Esophagus squamous epithelium (tissue), 5 donors: ENCODE data around the gene KCNQ1. TPM values are rescaled to one million over a fixed set of nuclear protein-coding genes. Genes with fewer than 3 reads are reported as not detected.

Source experiments
- DNase-seq: peaks from one replicate; lab custom pipeline; 2025; lab: John Stamatoyannopoulos, UW
- H3K27ac ChIP-seq, 4 donors: fragments of 200-600 bp; sonication (generic); one replicate each; pipeline ENCODE4 v1.5.1; 2016 to 2019; ENCODE audit warnings: mild to moderate bottlenecking in 1 of 4
- H3K27me3 ChIP-seq, 4 donors: fragments of 200-600 bp; sonication (generic); 1 replicate in 3 of 4; 2 replicates in 1 of 4; pipeline versions ENCODE4 v1.5.1 to v1.6.0; 2017 to 2021; ENCODE audit warnings: antibody characterized with exemption in 1 of 4
- H3K36me3 ChIP-seq, 3 donors: fragments of 200-600 bp; sonication (generic); one replicate each; pipeline ENCODE4 v1.5.1; 2016 to 2019
- H3K4me1 ChIP-seq, 3 donors: fragments of 200-600 bp; sonication (generic); one replicate each; pipeline ENCODE4 v1.5.1; 2017 to 2019
- H3K4me3 ChIP-seq, 4 donors: fragments of 200-600 bp; sonication (generic); 1 replicate in 3 of 4; 2 replicates in 1 of 4; pipeline ENCODE4 v1.5.1; 2016 to 2019; ENCODE audit warnings: mild to moderate bottlenecking in 2 of 4, moderate library complexity in 1 of 4
- H3K9me3 ChIP-seq, 3 donors: fragments of 200-600 bp; sonication (generic); one replicate each; pipeline ENCODE4 v1.5.1; 2016 to 2019
- POLR2A ChIP-seq, 4 donors: fragments of 450-650 bp; IDR thresholded peaks; one replicate each; pipeline ENCODE4 v1.6.1; 2017; ENCODE audit warnings: antibody characterized with exemption in 4 of 4, mild to moderate bottlenecking in 4 of 4, moderate library complexity in 3 of 4
- WGBS, 2 donors: methylation state at CpG; one replicate each; pipeline ENCODE4 v1.1.5; 2018; 5-methylcytosine and 5-hydroxymethylcytosine counted together
- intact Hi-C: fragments of 100-400 bp; cut with DNase I; formaldehyde crosslinking; loops from one replicate; pipeline ENCODE4 v1.15.0; 2022
- total RNA-seq, 4 donors: library from RNA; depleted of rRNA; stranded (reverse); fragments of >200 nt; gene quantifications; one replicate each; pipeline ENCODE4 v1.1.0, GENCODE V29; 2016
- TF ChIP-seq, protein P1 (sequence below), 6 experiments: fragments of 450-650 bp in 4 of 6; fragments of 200-600 bp in 2 of 6; sonication (generic) in 2 of 6; IDR thresholded peaks; one replicate each; pipeline ENCODE4 v1.5.1; 2016 to 2019; ENCODE audit warnings: antibody characterized with exemption in 6 of 6, mild to moderate bottlenecking in 4 of 6, moderate library complexity in 4 of 6
- donor health status: DM: yes; HTN: yes; CAD: no.

Gene KCNQ1
- total RNA-seq, 4 donors from 2014 or later = 0.61 to 3.1 (median 0.72) TPM

DNA sequence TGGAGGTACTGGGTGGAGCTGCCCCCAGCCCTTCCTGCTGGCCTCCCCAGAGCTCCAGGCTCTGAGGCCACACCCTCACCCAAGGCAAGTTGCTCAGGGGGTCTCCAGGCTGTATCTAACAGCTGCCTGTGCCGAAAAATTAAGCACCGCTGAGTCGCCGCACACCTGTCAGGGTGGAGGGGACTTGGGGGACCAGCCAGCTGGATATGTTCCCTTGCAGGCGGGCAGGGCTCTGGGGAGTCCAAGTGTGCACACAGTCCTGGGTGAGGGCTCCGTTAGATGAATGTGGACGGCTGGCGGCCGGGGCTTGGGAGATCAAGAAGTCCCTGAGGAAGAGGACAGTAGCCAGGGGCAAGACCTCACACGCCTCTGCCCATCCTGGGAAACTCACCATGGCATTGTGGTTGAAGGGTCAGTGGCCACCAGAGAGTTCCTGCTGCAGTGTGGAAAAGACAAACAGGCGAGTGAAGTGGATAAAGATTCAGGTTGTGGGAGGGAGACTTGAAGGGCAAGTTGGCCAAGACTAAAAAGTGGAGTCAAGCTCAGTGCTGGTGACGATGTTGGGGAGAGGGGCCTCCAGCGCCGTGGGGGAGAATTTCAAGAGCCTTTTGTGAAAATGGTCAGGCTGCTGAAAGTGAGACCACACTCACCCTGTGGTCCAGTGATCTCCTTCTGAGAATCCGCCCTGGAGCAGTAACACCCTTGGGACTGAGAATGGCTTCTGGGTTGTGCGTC, 371.1 kb downstream of the KCNQ1 start:
- TF ChIP-seq, protein P1, sequence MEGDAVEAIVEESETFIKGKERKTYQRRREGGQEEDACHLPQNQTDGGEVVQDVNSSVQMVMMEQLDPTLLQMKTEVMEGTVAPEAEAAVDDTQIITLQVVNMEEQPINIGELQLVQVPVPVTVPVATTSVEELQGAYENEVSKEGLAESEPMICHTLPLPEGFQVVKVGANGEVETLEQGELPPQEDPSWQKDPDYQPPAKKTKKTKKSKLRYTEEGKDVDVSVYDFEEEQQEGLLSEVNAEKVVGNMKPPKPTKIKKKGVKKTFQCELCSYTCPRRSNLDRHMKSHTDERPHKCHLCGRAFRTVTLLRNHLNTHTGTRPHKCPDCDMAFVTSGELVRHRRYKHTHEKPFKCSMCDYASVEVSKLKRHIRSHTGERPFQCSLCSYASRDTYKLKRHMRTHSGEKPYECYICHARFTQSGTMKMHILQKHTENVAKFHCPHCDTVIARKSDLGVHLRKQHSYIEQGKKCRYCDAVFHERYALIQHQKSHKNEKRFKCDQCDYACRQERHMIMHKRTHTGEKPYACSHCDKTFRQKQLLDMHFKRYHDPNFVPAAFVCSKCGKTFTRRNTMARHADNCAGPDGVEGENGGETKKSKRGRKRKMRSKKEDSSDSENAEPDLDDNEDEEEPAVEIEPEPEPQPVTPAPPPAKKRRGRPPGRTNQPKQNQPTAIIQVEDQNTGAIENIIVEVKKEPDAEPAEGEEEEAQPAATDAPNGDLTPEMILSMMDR (IDR thresholded peaks at IDR 0.05) = no peak
- TF ChIP-seq POLR2A (IDR thresholded peaks at IDR 0.05) = no peak
- no peak for DNase-seq
- H3K36me3 ChIP-seq = no peaks in the 10 kb centered on the region
- H3K27ac ChIP-seq = no peak overlapping the region
- WGBS, 2 donors = 85 to 87% methylated on average over 12 to 16 of the region's 16 CpGs
- intact Hi-C loops = no loop called here
- H3K27me3 ChIP-seq = no peaks in the 10 kb centered on the region
- H3K4me1 ChIP-seq = peaks cover 11 to 35% (median 19%) of the 10 kb centered on the region in 3 donors
- H3K9me3 ChIP-seq = peaks cover 0 to 30% (median 22%) of the 10 kb centered on the region in 3 donors
- H3K4me3 ChIP-seq = no peak overlapping the region

GRCh38 chr11:2816523-2816922, 371.7 kb downstream of the KCNQ1 start:
- 74 to 100% methylated on average over 1 to 2 of the region's 2 CpGs for WGBS, 2 donors
- H3K36me3 ChIP-seq = no peaks in the 10 kb centered on the region
- H3K4me1 ChIP-seq = peaks cover 11 to 29% (median 14%) of the 10 kb centered on the region in 3 donors
- peak overlapping the region in 2 of 4 donors; percentile 22 to 59 for H3K27ac ChIP-seq
- H3K4me3 ChIP-seq = no peak overlapping the region
- no peak for DNase-seq
- intact Hi-C loops = no loop called here
- H3K27me3 ChIP-seq = no peaks in the 10 kb centered on the region
- TF ChIP-seq POLR2A (IDR thresholded peaks at IDR 0.05) = no peak
- TF ChIP-seq, protein P1 (IDR thresholded peaks at IDR 0.05) = no peak
- peaks cover 0 to 30% (median 22%) of the 10 kb centered on the region in 3 donors for H3K9me3 ChIP-seq

DNA sequence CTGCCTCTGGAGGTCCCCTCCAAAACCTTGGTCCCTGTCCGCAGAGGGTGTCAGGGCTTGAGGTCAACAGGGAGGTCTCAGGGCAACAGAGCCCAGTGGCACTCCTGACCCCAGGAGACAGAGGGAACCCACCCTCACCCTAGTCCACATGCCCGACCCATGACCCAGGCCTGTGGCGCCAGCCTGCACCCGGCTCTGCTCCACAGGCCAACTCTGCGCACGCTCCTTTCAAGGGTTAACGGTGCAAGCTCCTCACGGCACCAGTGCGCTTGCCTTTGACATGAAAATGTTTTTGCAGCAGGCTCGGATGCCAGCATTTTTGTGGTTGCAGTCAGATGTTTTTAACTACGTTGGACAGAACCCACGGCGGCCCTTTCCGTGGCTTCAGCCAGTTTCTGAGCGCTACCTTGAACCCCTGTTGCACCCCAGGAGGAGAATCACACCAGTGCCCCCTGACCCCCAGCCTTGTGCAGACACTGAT, 372.2 kb downstream of the KCNQ1 start:
- Histone ChIP-seq H3K4me1 (peaks cover 9 to 24% (median 10%) of the 10 kb centered on the region in 3 donors), H3K4me3 (no peak overlapping the region), H3K9me3 (peaks cover 0 to 30% (median 22%) of the 10 kb centered on the region in 3 donors), H3K27ac (peak overlapping the region in 3 of 4 donors; percentile 22 to 64 (median 59)), H3K36me3 (no peaks in the 10 kb centered on the region), H3K27me3 (no peaks in the 10 kb centered on the region)
- 72 to 76% methylated on average over 8 to 14 of the region's 15 CpGs for WGBS, 2 donors
- intact Hi-C loops = no loop called here
- TF ChIP-seq, protein P1 (IDR thresholded peaks at IDR 0.05) = no peak
- no peak for TF ChIP-seq POLR2A (IDR thresholded peaks at IDR 0.05)
- DNase-seq = no peak

DNA sequence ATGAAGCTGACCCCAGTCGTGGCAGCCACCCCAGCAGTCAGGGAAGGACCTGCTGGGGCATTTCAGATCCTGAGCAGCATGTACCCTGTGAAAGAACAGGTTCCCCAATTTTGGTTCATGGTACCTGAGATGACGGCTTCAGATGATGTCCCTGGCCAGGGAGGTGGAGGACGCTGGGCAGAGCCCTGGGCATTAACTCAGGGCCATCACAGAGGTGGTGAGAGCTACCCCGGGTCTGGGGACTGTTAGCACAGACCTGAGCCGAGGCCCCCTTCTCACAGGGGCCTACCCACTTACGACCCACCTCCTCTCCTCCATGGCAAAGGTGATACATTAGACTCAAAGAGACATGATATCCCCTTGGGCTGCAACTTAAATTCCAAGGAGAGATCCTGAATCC, 372.6 kb downstream of the KCNQ1 start:
- TF ChIP-seq, protein P1 (IDR thresholded peaks at IDR 0.05) = no peak
- TF ChIP-seq POLR2A (IDR thresholded peaks at IDR 0.05) = no peak
- H3K4me1 ChIP-seq = peaks cover 5 to 20% (median 6%) of the 10 kb centered on the region in 3 donors
- intact Hi-C loops = no loop called here
- DNase-seq = no peak
- H3K36me3 ChIP-seq = no peaks in the 10 kb centered on the region
- 74% methylated on average over 2 of the region's 6 CpGs; no CpG with 5 or more reads in 1 of the 2 donors for WGBS, 2 donors
- no peaks in the 10 kb centered on the region for H3K27me3 ChIP-seq
- H3K27ac ChIP-seq = peak overlapping the region in 3 of 4 donors; percentile 22 to 64 (median 59)
- H3K4me3 ChIP-seq = no peak overlapping the region
- H3K9me3 ChIP-seq = peaks cover 0 to 31% (median 23%) of the 10 kb centered on the region in 3 donors

GRCh38 chr11:2818021-2818420, 373.2 kb downstream of the KCNQ1 start:
- Histone ChIP-seq H3K4me3 (no peak overlapping the region), H3K4me1 (peaks cover 0 to 14% (median under 1%) of the 10 kb centered on the region in 3 donors), H3K27ac (no peak overlapping the region), H3K27me3 (no peaks in the 10 kb centered on the region), H3K36me3 (no peaks in the 10 kb centered on the region), H3K9me3 (peaks cover 0 to 37% (median 29%) of the 10 kb centered on the region in 3 donors)
- intact Hi-C loops = no loop called here
- TF ChIP-seq POLR2A (IDR thresholded peaks at IDR 0.05) = no peak
- TF ChIP-seq, protein P1 (IDR thresholded peaks at IDR 0.05) = no peak
- DNase-seq = no peak
- 89 to 91% methylated on average over 4 of the region's 6 CpGs for WGBS, 2 donors
